Bone marrow (tissue), 2 donors: Measurements from ENCODE around the gene IQCE.
A peak's percentile ranks its signal among the peaks of the same experiment; 100 is the strongest.

Experiments
- DNase-seq, 2 donors: peaks; one replicate each; lab custom pipeline; 2025; lab: John Stamatoyannopoulos, UW

Gene IQCE

GRCh38 chr7:2614631-2615330 lies 56.0 kb downstream of the IQCE start:
- DNase-seq: no peak

GRCh38 chr7:2616387-2617324 lies 57.9 kb downstream of the IQCE start:
- DNase-seq: no peak

GRCh38 chr7:2617325-2617905 lies 58.6 kb downstream of the IQCE start:
- DNase-seq: no peak

- DNase-seq: no peak
Measured at GRCh38 chr7:2619116-2619515, 60.3 kb downstream of the IQCE start.

- DNase-seq: no peak
Measured at GRCh38 chr7:2621061-2621828, 62.5 kb downstream of the IQCE start.

- no peak for DNase-seq
Measured at GRCh38 chr7:2621948-2622640, 63.3 kb downstream of the IQCE start.

GRCh38 chr7:2622869-2623697 lies 64.3 kb downstream of the IQCE start:
- DNase-seq: no peak

- no peak for DNase-seq
Measured at GRCh38 chr7:2623698-2624014, 64.9 kb downstream of the IQCE start.

GRCh38 chr7:2624293-2624886 lies 65.6 kb downstream of the IQCE start:
- no peak for DNase-seq

- DNase-seq: no peak
Measured at GRCh38 chr7:2626498-2627117, 67.8 kb downstream of the IQCE start.

GRCh38 chr7:2627258-2628129 lies 68.7 kb downstream of the IQCE start:
- DNase-seq: no peak

- DNase-seq: no peak
Measured at GRCh38 chr7:2628130-2628482, 69.3 kb downstream of the IQCE start.

- no peak for DNase-seq
Measured at GRCh38 chr7:2628891-2629290, 70.1 kb downstream of the IQCE start.

- DNase-seq: no peak
Measured at GRCh38 chr7:2629746-2630681, 71.2 kb downstream of the IQCE start.

- no peak for DNase-seq
Measured at GRCh38 chr7:2631946-2632732, 73.4 kb downstream of the IQCE start, which contains the start of gene TTYH3. TTYH3 (plus strand) TSS chr7:2631986; CDS start chr7:2632156, 170 bp downstream.

- peak; percentile 46 to 57 for DNase-seq
Measured at GRCh38 chr7:2632733-2633537, 74.2 kb downstream of the IQCE start.
